ENCODE results near the gene SYNJ1. TPM values are rescaled to one million over a fixed set of nuclear protein-coding genes. Genes with fewer than 3 reads are reported as not detected.

The SYNJ1 gene
- total and polyA plus RNA-seq, 9 of the 15 experiments (the other 6 are each of a cell fraction or from before 2014, with no cell fraction given): 2.4 to 10.6 (median 5.6) TPM

DNA sequence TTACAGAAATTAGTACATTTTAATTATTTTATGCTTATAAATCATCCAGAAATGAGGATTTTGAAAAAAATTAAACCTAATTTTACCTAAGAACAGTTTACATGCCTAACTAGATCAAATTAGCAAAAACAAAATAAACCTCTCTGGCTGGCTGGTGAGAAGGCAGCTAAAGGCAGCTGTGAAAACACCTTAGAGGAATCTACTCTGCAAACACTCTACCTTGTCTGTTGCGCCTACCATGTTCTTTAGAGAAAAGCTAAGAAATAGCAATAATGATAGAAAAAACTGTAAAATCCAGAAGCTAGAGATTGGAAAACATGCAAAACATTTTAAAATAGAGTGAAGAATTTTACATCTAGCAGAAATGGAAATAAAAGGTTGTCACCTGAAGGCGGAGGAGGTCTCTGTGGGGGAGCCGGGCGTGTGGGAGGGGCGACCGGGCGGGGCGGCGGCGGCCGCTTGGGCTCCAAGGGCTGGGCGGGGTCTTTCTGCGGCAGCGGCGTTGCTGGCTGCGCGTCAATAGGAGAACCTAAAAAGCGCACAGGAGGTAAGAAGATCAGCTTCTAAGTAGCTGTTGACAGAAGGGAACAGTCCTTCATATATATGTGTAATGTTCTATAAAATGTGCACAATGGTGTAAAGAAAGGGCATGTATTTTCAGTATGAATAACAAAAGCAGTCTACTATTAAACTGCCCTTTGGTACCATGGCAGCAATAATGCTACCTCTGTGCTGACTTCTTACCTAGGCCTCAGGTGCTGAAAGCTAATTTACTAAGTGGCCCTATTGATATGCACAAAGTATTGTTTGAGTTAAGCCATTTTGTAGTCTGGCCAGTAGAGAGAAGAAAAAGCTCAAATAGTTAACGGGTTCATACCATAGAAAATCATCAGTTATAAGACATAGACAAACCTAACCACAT lies 82.3 kb downstream of the SYNJ1 start (continued):
- TF ChIP-seq, protein P1, sequence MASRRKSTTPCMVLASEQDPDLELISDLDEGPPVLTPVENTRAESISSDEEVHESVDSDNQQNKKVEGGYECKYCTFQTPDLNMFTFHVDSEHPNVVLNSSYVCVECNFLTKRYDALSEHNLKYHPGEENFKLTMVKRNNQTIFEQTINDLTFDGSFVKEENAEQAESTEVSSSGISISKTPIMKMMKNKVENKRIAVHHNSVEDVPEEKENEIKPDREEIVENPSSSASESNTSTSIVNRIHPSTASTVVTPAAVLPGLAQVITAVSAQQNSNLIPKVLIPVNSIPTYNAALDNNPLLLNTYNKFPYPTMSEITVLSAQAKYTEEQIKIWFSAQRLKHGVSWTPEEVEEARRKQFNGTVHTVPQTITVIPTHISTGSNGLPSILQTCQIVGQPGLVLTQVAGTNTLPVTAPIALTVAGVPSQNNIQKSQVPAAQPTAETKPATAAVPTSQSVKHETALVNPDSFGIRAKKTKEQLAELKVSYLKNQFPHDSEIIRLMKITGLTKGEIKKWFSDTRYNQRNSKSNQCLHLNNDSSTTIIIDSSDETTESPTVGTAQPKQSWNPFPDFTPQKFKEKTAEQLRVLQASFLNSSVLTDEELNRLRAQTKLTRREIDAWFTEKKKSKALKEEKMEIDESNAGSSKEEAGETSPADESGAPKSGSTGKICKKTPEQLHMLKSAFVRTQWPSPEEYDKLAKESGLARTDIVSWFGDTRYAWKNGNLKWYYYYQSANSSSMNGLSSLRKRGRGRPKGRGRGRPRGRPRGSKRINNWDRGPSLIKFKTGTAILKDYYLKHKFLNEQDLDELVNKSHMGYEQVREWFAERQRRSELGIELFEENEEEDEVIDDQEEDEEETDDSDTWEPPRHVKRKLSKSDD (conservative IDR thresholded peaks at IDR 0.05; ENCODE audit: low read length): no peak
- no peak for TF ChIP-seq RHOXF2B (CRISPR knock-in tag; conservative IDR thresholded peaks at IDR 0.05)
- TF ChIP-seq ZBTB43 (CRISPR knock-in tag; IDR thresholded peaks at IDR 0.05): no peak
- no peak for TF ChIP-seq ZNF79 (CRISPR knock-in tag; IDR thresholded peaks at IDR 0.05; ENCODE audit: low read depth)
- TF ChIP-seq FOSL1 (tag; conservative IDR thresholded peaks at IDR 0.05): no peak
- TF ChIP-seq THRAP3 (IDR thresholded peaks at IDR 0.05; ENCODE audit: borderline replicate concordance): no peak
- no peak for TF ChIP-seq KDM5B (IDR thresholded peaks at IDR 0.05; ENCODE audit: insufficient replicate concordance, low read depth, low read length)
- TF ChIP-seq ARID2 (IDR thresholded peaks at IDR 0.05): no peak
- TF ChIP-seq ZNF311 (CRISPR knock-in tag; IDR thresholded peaks at IDR 0.05): no peak
- TF ChIP-seq ZNF668 (CRISPR knock-in tag; IDR thresholded peaks at IDR 0.05): no peak
- no peak for TF ChIP-seq UBTF (IDR thresholded peaks at IDR 0.05; ENCODE audit: borderline replicate concordance in 1 of 2, low read depth in 2 of 2, low read length in 2 of 2)
- TF ChIP-seq CCNT2 (IDR thresholded peaks at IDR 0.05; ENCODE audit: borderline replicate concordance, extremely low read depth, insufficient read length, low read depth, low read length): peak; percentile 58
- TF ChIP-seq SMAD1 (IDR thresholded peaks at IDR 0.05; ENCODE audit: low read depth, low read length, partially characterized antibody): no peak
- TF ChIP-seq, protein P2, sequence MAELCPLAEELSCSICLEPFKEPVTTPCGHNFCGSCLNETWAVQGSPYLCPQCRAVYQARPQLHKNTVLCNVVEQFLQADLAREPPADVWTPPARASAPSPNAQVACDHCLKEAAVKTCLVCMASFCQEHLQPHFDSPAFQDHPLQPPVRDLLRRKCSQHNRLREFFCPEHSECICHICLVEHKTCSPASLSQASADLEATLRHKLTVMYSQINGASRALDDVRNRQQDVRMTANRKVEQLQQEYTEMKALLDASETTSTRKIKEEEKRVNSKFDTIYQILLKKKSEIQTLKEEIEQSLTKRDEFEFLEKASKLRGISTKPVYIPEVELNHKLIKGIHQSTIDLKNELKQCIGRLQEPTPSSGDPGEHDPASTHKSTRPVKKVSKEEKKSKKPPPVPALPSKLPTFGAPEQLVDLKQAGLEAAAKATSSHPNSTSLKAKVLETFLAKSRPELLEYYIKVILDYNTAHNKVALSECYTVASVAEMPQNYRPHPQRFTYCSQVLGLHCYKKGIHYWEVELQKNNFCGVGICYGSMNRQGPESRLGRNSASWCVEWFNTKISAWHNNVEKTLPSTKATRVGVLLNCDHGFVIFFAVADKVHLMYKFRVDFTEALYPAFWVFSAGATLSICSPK (IDR thresholded peaks at IDR 0.05; ENCODE audit: borderline replicate concordance): no peak
- no peak for TF ChIP-seq ZNF778 (CRISPR knock-in tag; IDR thresholded peaks at IDR 0.05)
- TF ChIP-seq, protein P3, sequence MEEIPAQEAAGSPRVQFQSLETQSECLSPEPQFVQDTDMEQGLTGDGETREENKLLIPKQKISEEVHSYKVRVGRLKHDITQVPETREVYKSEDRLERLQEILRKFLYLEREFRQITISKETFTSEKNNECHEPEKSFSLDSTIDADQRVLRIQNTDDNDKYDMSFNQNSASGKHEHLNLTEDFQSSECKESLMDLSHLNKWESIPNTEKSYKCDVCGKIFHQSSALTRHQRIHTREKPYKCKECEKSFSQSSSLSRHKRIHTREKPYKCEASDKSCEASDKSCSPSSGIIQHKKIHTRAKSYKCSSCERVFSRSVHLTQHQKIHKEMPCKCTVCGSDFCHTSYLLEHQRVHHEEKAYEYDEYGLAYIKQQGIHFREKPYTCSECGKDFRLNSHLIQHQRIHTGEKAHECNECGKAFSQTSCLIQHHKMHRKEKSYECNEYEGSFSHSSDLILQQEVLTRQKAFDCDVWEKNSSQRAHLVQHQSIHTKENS (CRISPR knock-in tag; IDR thresholded peaks at IDR 0.05): no peak
- no peak for TF ChIP-seq ZNF57 (CRISPR knock-in tag; IDR thresholded peaks at IDR 0.05)

Measured in K562 (cell line).